ENCODE results near the gene LIF.

DNA sequence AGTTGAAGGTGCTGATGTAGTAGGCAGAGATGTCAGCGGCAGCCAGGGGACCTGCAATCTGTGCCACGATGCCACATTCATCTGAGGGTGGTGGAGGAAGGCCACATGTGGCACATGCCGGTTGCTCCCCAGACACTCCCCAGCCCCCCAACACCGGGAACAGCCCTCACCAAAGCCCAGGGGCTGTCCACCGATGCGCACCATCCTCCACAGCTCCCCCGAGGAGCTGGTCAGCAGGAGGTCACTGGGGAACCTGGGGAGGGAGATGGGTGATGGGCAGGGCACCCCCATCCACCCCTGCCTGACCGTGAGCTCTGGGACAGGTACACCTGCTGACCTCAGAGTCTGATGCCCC is 39.3 kb upstream of the LIF start:
- TF ChIP-seq EZH2 (IDR thresholded peaks at IDR 0.05; ENCODE audit: insufficient read depth, poor library complexity, severe bottlenecking) (no peak), EZH2phosphoT487 (IDR thresholded peaks at IDR 0.05; ENCODE audit: insufficient read depth, low read depth) (no peak)

Measured in GM23248 (cell line).